H1 (cell line): ENCODE data around the gene SCAP. TPM values are rescaled to one million over a fixed set of nuclear protein-coding genes. Genes with fewer than 3 reads are reported as not detected.

Experiments used
- HDAC2 ChIP-seq, 2 experiments: fragments of 300-600 bp in 1 of 2; sonication (generic) in 1 of 2; IDR thresholded peaks; 2 replicates each; pipeline ENCODE4 v1.6.1; 2011 to 2012; ENCODE audit warnings: low read depth in 2 of 2, low read length in 2 of 2, mild to moderate bottlenecking in 2 of 2, moderate library complexity in 2 of 2, borderline replicate concordance in 1 of 2, inconsistent platforms in 1 of 2
- SIRT6 ChIP-seq: IDR thresholded peaks from one replicate; pipeline ENCODE4 v1.7.1; 2012; ENCODE audit warnings: low read length, inconsistent platforms
- polyA plus RNA-seq, 7 experiments: library from polyadenylated mRNA; depleted of rRNA in 3 of 7; stranded (reverse) in 5 of 7; unstranded in 2 of 7; fragments of >200 nt in 5 of 7; fragments of 200-250 nt in 2 of 7; gene quantifications; 1 replicate in 5 of 7; 2 replicates in 1 of 7; 4 replicates in 1 of 7; pipeline versions ENCODE4 v1.2.1 to v1.2.3, GENCODE V29; 2011 to 2013; ENCODE audit warnings: missing spikeins in 2 of 7, mixed read lengths in 2 of 7
- total RNA-seq: library from RNA; stranded (reverse); fragmentation: NEBNext Ultra II Directional; extraction: Animal tissue kit (Norgen Biotek cat#: 25700); gene quantifications from 2 replicates; pipeline ENCODE4 v1.2.1, GENCODE V29; 2021
- TF ChIP-seq, protein P1 (sequence below), 3 experiments: IDR thresholded peaks; 1 replicate in 2 of 3; 2 replicates in 1 of 3; pipeline versions ENCODE4 v1.5.1 to v1.6.1; 2011; ENCODE audit warnings: low read length in 3 of 3, mild to moderate bottlenecking in 3 of 3, inconsistent platforms in 2 of 3, low read depth in 1 of 3, moderate library complexity in 1 of 3; ENCODE audit not compliant: insufficient read depth in 1 of 3; ENCODE audit errors: control extremely low read depth in 1 of 3

SCAP gene
- total and polyA plus RNA-seq, 2 of the 8 experiments (the other 6 are each of a cell fraction or from before 2014, with no cell fraction given) = 74.0 to 114 TPM

DNA sequence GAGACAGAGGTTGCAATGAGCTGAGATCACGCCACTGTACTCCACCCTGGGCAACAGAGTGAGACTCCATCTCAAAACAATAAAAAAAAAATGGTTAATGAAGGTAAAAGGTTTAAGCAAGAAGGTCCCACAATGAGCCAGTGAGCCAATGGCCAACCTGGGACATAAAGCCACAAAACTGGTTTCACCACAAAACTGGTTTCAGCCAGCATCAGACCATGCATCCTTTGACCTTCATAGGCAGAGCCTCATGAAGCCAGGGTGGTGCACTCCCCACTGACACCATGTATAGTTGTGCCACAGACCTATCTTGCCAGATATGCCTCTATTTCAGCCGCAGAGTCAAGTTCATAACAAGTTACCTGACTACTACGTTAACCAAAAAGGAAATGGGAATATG lies 41.9 kb downstream of the SCAP start (continued):
- TF ChIP-seq, protein P1, sequence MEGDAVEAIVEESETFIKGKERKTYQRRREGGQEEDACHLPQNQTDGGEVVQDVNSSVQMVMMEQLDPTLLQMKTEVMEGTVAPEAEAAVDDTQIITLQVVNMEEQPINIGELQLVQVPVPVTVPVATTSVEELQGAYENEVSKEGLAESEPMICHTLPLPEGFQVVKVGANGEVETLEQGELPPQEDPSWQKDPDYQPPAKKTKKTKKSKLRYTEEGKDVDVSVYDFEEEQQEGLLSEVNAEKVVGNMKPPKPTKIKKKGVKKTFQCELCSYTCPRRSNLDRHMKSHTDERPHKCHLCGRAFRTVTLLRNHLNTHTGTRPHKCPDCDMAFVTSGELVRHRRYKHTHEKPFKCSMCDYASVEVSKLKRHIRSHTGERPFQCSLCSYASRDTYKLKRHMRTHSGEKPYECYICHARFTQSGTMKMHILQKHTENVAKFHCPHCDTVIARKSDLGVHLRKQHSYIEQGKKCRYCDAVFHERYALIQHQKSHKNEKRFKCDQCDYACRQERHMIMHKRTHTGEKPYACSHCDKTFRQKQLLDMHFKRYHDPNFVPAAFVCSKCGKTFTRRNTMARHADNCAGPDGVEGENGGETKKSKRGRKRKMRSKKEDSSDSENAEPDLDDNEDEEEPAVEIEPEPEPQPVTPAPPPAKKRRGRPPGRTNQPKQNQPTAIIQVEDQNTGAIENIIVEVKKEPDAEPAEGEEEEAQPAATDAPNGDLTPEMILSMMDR (IDR thresholded peaks at IDR 0.05; ENCODE audit: control extremely low read depth in 1 of 3, insufficient read depth in 1 of 3, low read depth in 1 of 3, low read length in 3 of 3) = no peak
- TF ChIP-seq HDAC2 (IDR thresholded peaks at IDR 0.05; ENCODE audit: borderline replicate concordance in 1 of 2, low read depth in 2 of 2, low read length in 2 of 2) (no peak), SIRT6 (no peak)
